K562 (cell line): ENCODE results near the gene ZNF335. TPM values are rescaled to one million over a fixed set of nuclear protein-coding genes. Genes with fewer than 3 reads are reported as not detected.

Experiments
- DEAF1 ChIP-seq: fragments of 450-650 bp; formaldehyde crosslinking; IDR thresholded peaks from 2 replicates; pipeline ENCODE4 v1.4.0; 2020; ENCODE audit warnings: mild to moderate bottlenecking, moderate library complexity
- DNMT1 ChIP-seq: fragments of 450-650 bp; IDR thresholded peaks from 2 replicates; pipeline ENCODE4 v1.6.1; 2016; ENCODE audit warnings: antibody characterized with exemption, mild to moderate bottlenecking
- E2F3 ChIP-seq: fragments of 250-450 bp; sonication (Bioruptor Pico); IDR thresholded peaks from 2 replicates; pipeline ENCODE4 v1.4.0; 2020; ENCODE audit warnings: mild to moderate bottlenecking
- HDAC3 ChIP-seq: fragments of 450-650 bp; IDR thresholded peaks from 2 replicates; pipeline ENCODE4 v1.6.1; 2018; ENCODE audit warnings: borderline replicate concordance, mild to moderate bottlenecking, moderate library complexity; ENCODE audit not compliant: partially characterized antibody
- HOXB6 ChIP-seq: fragments of 250-450 bp; sonication (Bioruptor Pico); IDR thresholded peaks from 2 replicates; pipeline ENCODE4 v1.5.1; 2022; ENCODE audit warnings: mild to moderate bottlenecking, borderline replicate concordance
- IRF9 ChIP-seq: fragments of 450-650 bp; IDR thresholded peaks from 2 replicates; pipeline ENCODE4 v1.6.1; 2016; ENCODE audit warnings: missing biosample characterization, missing genetic modification characterization
- KAT7 ChIP-seq: sonication (generic); formaldehyde crosslinking; IDR thresholded peaks from 2 replicates; pipeline ENCODE4 v1.8.0; 2022; ENCODE audit warnings: missing genetic modification reagents, mild to moderate bottlenecking, borderline replicate concordance
- MAFF ChIP-seq: IDR thresholded peaks from 2 replicates; pipeline ENCODE4 v1.6.1; 2012; ENCODE audit warnings: low read length, improper control_type of control experiment
- NRF1 ChIP-seq, 2 experiments: fragments of 450-650 bp; IDR thresholded peaks in 1 of 2; conservative IDR thresholded peaks in 1 of 2; 2 replicates each; pipeline ENCODE4 v1.6.1; 2014; ENCODE audit warnings: mild to moderate bottlenecking in 2 of 2
- PHB ChIP-seq: fragments of 250-450 bp; sonication (Bioruptor Pico); IDR thresholded peaks from 2 replicates; pipeline ENCODE4 v1.5.0; 2021
- RBFOX2 ChIP-seq: fragments of 200-400 bp; formaldehyde crosslinking; IDR thresholded peaks from 2 replicates; pipeline ENCODE4 v1.6.1; 2017; ENCODE audit warnings: low read depth, mild to moderate bottlenecking, low read length, moderate library complexity
- RCOR1 ChIP-seq, 2 experiments: IDR thresholded peaks; 2 replicates each; pipeline ENCODE4 v1.6.1; 2012; ENCODE audit warnings: low read depth in 2 of 2, low read length in 2 of 2, borderline replicate concordance in 1 of 2, improper control_type of control experiment in 1 of 2
- SRSF7 ChIP-seq: fragments of 200-400 bp; formaldehyde crosslinking; optimal IDR thresholded peaks from 2 replicates; pipeline ENCODE3; 2017; ENCODE audit warnings: mild to moderate bottlenecking, low read depth, low read length
- THRAP3 ChIP-seq: fragments of 450-650 bp; IDR thresholded peaks from 2 replicates; pipeline ENCODE4 v1.6.1; 2016; ENCODE audit warnings: mild to moderate bottlenecking, inconsistent platforms, borderline replicate concordance
- ZNF124 ChIP-seq: sonication (generic); formaldehyde crosslinking; IDR thresholded peaks from 2 replicates; pipeline ENCODE4 v1.8.1; 2022; ENCODE audit warnings: missing genetic modification reagents
- ZNF175 ChIP-seq: fragments of 200-800 bp; sonication (Bioruptor generic); IDR thresholded peaks from 2 replicates; pipeline ENCODE4 v1.6.1; 2016; ENCODE audit warnings: low read depth, mild to moderate bottlenecking, missing genetic modification characterization, missing compliant biosample characterization
- ZNF316 ChIP-seq: fragments of 450-650 bp; IDR thresholded peaks from 2 replicates; pipeline ENCODE4 v1.6.1; 2016
- ZNF512 ChIP-seq: IDR thresholded peaks from 2 replicates; pipeline ENCODE4 v1.6.1; 2016; ENCODE audit warnings: missing genetic modification characterization, missing compliant biosample characterization
- ZNF592 ChIP-seq: fragments of 450-650 bp; IDR thresholded peaks from 2 replicates; pipeline ENCODE4 v1.6.1; 2017; ENCODE audit warnings: antibody characterized with exemption, mild to moderate bottlenecking
- ZSCAN29 ChIP-seq: fragments of 450-650 bp; IDR thresholded peaks from 2 replicates; pipeline ENCODE4 v1.6.1; 2017
- ZSCAN32 ChIP-seq: fragments of 450-650 bp; formaldehyde crosslinking; IDR thresholded peaks from 2 replicates; pipeline ENCODE4 v1.4.0; 2020; ENCODE audit warnings: mild to moderate bottlenecking, moderate library complexity
- polyA plus RNA-seq, 8 experiments: library from polyadenylated mRNA; depleted of rRNA in 4 of 8; stranded (reverse) in 5 of 8; unstranded in 3 of 8; fragments of >200 nt; fragmentation: Nextera tagmentation in 2 of 8; fragmentation: Illumina TruSeq in 1 of 8; extraction: Ambion mirVana in 2 of 8; extraction: Trizol in 1 of 8; gene quantifications; 2 replicates each; pipeline versions ENCODE4 v1.2.1 to v1.2.3, GENCODE V29; 2011 to 2014; ENCODE audit warnings: inconsistent platforms in 1 of 8, missing spikeins in 1 of 8
- total RNA-seq, 7 experiments: library from RNA; depleted of rRNA in 6 of 7; stranded (reverse); fragments of >200 nt in 6 of 7; fragmentation: Illumina TruSeq in 2 of 7; extraction: Trizol in 2 of 7; gene quantifications; 2 replicates each; pipeline versions ENCODE4 v1.2.1 to v1.2.3, GENCODE V29; 2011 to 2021; ENCODE audit warnings: low replicate concordance in 1 of 7

The ZNF335 gene
- total and polyA plus RNA-seq, 9 of the 15 experiments (the other 6 are each of a cell fraction or from before 2014, with no cell fraction given) = 0.39 to 16.0 (median 7.6) TPM

GRCh38 chr20:45910670-45911485 is 61.1 kb downstream of the ZNF335 start (continued):
- no peak for TF ChIP-seq IRF9 (tag)
- no peak for TF ChIP-seq SRSF7
- TF ChIP-seq DNMT1 = no peak
- no peak for TF ChIP-seq THRAP3
- no peak for TF ChIP-seq E2F3
- no peak for TF ChIP-seq PHB
- TF ChIP-seq DEAF1 (CRISPR knock-in tag) = no peak
- TF ChIP-seq HOXB6 = no peak
- TF ChIP-seq ZSCAN32 (CRISPR knock-in tag) = no peak
- TF ChIP-seq ZNF592 = no peak; the same call in 1 of the 2 replicates
- TF ChIP-seq ZSCAN29 = no peak
- TF ChIP-seq RBFOX2 = peak; percentile 85
- peak; percentile 60 for TF ChIP-seq ZNF316
- TF ChIP-seq KAT7 (CRISPR knock-in tag) = no peak
- no peak for TF ChIP-seq HDAC3
- TF ChIP-seq RCOR1 (IDR thresholded peaks at IDR 0.05; ENCODE audit: borderline replicate concordance in 1 of 2, low read depth in 2 of 2, low read length in 2 of 2) = peak; percentile 42 to 81; a peak in 3 of 4 replicates
- no peak for TF ChIP-seq ZNF512
- TF ChIP-seq ZNF175 (CRISPR knock-in tag) = no peak
- TF ChIP-seq ZNF124 (CRISPR knock-in tag) = no peak
- peak; percentile 65 for TF ChIP-seq MAFF
- TF ChIP-seq NRF1 (conservative IDR thresholded peaks at IDR 0.05 in 1 of 2, IDR thresholded peaks at IDR 0.05 in 1 of 2) = peak; percentile 65 to 72
